GM19468 (cell line): ENCODE data around the gene THSD4.

Experiments
- ATAC-seq: cut with Tn5 transposase; IDR thresholded peaks from one replicate; pipeline ENCODE4 v1.9.1; 2021; ENCODE audit warnings: mild to moderate bottlenecking, moderate library complexity, moderate number of reproducible peaks; ENCODE audit not compliant: unreplicated experiment; ENCODE audit errors: extremely low read depth

The THSD4 gene

DNA sequence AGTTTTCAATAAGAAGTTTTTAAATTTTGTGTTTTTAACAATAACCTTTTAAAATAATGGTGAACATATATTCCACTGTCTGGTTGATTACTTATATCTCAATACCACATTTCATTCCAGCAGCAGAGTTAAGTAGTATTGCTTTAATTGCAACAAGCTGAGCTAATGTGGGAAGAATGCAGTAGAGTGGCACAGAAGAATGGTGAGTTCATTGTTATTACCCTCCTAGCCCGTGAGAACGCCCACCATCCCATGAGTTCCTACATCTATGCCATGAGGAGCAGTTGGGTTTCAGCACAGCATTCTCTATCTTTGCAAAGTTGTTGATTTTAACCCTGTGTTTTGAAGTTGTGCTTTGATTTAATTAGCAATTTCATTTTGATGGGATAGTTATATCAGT is 677.2 kb downstream of the THSD4 start:
- ATAC-seq = no peak

DNA sequence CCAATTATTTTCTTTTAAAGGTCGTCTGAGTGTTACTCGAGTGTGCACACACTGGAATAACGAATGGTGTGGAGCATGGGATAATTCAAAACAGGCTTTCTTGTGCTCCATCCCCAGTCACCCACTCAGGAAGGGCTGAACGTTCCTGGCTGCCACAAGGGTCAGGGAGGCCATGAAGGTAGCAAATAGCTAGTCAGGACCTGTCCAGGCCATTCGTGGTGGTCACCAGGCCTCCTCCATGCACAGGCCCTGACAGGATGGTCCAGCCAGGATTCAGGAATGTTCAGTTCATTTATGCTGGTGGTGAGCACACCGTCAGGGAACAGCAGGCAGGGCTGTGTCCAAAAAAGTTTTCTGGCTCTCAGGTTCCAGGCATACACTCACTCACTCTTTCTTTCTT is 683.4 kb downstream of the THSD4 start:
- no peak for ATAC-seq

- no peak for ATAC-seq
These were observed 684.9 kb downstream of the THSD4 start for GRCh38 chr15:71800190-71800589.

- no peak for ATAC-seq
These were observed 685.8 kb downstream of the THSD4 start for GRCh38 chr15:71800835-71801745.

DNA sequence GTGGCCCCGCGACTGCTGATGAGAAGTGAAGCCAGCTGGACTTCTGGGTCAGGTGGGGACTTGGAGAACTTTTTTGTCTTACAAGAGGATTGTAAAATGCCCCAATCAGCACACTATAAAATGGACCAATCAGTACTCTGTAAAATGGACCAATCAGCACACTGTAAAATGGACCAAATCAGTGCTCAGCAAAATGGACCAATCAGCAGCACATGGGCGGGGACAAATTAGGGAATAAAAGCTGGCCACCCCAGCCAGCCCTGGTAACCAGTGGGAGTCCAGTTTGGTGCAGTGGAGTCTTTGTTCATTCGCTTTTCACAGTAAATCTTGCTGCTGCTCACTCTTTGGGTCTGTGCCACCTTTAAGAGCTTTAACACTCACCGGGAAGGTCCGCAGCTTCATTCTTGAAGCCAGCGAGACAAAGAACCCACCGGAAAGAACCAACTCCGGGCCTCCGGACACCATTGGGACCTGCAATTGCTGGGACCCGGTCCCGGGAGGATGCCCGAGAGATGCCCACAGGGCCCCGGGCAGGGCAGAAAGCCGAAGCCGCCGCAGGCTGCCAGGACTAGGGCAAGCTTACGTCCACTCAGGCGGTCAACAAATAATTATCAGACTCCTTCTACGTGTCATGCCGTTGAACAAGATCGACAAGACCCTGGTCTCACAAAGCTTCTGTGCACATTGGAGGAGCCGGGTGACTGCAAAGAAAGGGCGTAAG is 686.8 kb downstream of the THSD4 start:
- ATAC-seq = no peak

GRCh38 chr15:71802770-71803169 is 687.5 kb downstream of the THSD4 start:
- no peak for ATAC-seq

DNA sequence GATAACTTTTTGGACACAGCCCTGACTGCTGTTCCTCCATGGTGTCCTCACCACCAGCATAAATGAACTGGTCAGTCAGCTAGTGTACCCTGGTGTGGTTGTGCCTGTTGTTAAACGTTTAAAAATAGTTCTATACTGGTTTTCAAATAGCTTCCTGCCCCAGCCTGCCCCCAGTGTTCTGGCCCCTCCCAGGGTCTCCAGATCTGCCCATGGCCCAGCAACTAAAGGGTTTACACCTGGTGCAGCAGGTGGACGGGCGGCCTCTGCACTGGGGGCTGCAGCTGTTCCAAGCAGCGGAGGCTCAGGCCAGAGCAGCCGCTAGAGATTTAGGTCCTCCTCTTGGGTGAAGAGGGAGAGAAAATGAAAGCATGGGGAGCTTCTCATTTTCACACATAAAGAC is 689.0 kb downstream of the THSD4 start:
- no peak for ATAC-seq

DNA sequence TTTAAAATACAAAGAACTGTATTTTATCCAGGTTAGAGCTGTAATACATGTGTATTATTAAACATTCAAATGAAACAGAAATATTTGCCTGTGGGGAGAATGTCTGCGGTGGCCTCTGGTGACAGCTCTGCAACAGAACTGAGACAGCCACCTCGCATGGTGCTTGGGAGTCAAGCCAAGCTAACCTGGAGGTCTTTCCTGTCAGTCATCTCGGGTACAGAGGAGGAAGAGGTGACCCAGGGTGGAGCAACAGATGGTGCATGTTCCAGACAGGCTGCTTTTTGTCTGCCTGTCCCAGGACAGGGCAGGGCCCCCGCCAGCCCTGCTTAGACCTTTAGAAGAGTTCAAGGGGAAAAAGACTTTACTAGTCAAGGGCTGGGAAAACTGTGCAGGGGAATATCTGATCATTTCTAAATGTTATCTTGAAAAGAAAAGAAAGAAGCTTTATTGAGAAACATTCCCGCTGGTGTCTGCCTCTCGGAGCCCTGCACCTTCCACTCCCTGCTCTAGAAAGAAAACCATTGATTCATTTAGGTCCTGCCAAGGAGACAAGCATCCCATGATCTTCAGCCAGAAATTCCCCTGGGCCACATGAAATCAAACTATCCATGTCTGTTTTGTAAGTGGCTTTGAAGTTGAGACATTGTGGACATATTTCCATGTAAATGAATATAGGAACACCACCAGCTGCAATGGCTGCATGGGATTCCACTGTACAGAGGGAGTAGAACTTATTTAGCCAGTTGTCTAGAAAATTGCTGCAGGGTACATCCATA is 689.6 kb downstream of the THSD4 start:
- ATAC-seq = no peak

DNA sequence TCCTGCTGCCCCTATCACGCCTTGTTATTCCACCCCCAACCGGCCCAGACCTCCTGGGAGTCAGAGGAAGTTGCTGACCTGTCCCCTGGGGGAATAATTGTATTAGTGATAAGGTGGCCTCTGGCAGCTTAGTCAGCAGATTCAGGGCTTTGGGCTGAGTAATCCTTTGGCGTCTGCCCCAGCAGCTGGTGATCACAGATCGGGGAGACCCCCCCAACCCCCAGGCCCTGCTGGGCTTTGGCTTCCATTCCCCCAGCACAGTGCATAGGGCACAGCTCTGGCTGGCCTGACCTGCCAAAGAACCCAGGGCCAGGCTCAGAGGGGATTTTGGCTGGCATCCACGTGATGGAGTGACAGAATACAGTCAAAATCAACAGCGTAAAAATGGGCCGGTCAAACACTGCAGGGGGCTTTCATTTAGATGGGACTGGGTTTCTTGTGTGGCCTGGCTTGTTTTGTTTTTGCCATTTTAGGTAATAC is 691.2 kb downstream of the THSD4 start:
- ATAC-seq = no peak

DNA sequence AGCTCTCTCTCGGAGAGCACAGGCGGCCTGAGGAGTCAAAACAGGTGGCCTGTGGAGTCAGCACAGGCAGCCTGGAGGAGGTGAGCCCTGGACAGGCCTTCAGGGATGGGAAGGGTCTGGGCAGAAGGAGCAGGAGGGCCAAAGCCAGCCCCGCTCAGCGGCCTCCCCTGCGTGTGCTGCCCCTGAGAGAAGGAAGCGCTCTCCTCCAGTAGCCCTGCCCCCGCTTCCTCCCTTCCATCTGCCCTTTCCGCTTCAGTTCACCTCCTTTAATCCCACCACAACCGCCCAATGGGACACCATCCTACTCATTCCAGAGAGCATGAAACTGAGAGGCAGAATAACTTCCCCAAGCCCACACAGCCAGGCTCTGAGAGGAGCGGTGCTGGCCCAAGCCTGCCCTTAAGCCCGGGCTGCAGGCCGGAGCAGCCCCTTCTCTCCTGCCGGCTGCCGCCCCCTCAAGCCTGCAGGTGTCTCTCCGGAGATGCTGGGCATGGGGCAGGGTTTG is 691.9 kb downstream of the THSD4 start:
- no peak for ATAC-seq

DNA sequence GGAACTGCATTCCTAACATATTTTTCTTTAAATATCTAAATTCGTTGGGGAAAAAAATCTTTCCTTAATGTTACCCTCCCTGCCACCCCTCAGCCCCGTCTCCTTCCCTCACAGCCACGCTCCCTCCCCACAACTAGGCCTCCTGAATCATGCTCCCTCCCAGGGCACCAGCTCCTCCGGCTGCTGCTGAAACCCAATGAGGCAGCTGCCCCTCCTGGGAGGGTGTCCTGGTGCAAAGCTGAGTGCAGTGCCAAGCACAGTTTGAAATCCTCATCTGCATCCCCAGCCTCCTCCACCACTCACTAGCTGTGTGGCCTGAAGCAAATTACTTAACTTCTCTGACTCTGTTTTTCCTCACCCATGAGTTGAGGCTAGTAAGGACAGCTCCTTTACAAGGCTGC is 692.4 kb downstream of the THSD4 start:
- ATAC-seq = no peak

DNA sequence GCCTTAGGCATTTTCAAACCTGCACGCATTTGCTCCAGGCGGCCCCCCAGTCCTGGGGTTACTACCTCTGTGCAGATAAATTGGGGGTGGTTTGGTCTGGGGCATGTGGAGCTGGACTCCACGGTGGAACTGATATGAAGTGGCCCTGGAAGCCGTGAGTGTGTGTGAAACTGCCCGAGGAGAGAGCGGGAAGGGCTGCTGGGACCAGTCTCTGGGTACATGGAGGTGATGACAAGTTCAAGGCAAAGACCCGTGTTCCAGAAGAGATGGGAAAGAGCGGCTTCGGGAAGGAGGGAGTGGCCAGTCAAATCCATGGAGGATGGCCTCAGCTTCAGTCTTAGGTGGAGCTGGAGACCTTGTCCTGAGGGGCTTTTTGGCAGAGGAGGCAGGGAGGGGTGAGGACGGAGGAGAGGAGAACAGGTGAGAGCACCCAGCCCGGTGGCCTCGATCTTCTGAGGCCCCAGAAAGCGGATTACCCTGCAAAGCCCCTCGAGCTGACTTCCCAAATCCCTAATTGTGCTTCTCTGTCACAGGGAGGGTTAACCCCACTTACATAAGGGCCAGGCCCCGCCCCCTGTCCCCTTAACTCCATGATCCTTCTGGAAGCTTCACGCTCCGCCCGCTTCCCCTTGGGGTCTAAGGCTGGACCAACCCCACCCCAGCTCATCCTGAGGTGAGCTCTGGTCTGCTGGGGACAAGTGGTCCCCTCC is 693.2 kb downstream of the THSD4 start:
- ATAC-seq = no peak

DNA sequence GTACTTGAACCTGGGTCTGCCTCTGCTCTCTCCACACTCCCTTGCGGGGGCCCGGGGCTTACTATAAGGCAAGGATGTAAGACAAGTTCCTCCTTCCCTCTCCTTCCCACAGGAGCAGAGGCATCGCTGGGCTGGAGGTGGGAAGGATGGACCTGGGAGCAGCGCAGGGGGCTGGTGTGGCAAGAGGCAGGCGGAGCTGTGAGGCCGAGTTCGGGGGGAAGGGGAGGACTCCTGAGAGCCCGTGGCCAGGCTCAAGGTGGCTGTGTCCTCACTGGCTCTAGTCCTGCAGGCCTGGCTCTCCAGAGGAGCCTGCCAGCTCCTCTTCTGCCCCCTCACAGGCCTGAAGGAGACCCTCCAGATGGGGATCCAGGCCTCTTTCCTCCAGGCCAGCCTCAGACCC is 694.1 kb downstream of the THSD4 start:
- ATAC-seq = no peak

GRCh38 chr15:71810256-71811035 is 695.2 kb downstream of the THSD4 start, which contains the start of gene NR2E3:
TSS of gene NR2E3 (plus strand) at chr15:71810554. CDS start at chr15:71810744, 190 bp downstream.
- ATAC-seq = no peak

- ATAC-seq = no peak
These were observed 695.9 kb downstream of the THSD4 start for GRCh38 chr15:71811036-71811736.

DNA sequence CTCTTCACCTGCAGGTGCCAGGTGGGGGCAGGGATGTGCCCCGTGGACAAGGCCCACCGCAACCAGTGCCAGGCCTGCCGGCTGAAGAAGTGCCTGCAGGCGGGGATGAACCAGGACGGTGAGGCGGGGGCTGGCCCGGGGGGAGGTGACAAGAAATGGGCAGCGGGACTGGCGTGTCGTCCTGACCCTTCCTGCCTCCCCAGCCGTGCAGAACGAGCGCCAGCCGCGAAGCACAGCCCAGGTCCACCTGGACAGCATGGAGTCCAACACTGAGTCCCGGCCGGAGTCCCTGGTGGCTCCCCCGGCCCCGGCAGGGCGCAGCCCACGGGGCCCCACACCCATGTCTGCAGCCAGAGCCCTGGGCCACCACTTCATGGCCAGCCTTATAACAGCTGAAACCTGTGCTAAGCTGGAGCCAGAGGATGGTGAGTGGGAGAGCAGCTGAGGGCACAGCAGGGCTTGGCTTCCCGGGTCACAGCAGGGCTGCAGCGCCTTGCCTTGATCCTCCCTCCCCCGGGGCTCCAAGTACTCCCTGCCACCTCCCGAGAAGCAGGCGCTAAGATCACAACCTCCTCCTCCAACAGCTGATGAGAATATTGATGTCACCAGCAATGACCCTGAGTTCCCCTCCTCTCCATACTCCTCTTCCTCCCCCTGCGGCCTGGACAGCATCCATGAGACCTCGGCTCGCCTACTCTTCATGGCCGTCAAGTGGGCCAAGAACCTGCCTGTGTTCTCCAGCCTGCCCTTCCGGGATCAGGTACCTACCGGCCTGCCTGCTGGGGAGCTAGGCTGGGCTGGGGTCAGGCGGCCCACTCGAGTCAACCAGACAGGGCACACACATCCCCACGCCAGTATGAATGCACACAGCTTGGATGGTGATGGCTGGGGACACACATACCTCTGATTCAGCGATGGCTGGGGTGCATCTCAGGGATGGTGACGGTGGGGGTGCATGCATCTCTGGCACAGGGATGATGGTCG is 696.8 kb downstream of the THSD4 start:
- no peak for ATAC-seq
